Stimulated activated CD8-positive, alpha-beta memory T cell treated with anti-CD3 and anti-CD28 coated beads, Interleukin-7, amount 100 ng/mL, for 24 hours (primary cell): ENCODE data around the gene RDH16.
"Not testable (repeated sequence)": the region's sequence is repeated elsewhere in the genome, so short reads cannot be mapped to it uniquely, and the experiment has no call there.

ENCODE experiments used
- DNase-seq: peaks from one replicate; pipeline ENCODE4 v3.0.0-alpha.2; 2020; ENCODE audit warnings: low read depth

The RDH16 gene

DNA sequence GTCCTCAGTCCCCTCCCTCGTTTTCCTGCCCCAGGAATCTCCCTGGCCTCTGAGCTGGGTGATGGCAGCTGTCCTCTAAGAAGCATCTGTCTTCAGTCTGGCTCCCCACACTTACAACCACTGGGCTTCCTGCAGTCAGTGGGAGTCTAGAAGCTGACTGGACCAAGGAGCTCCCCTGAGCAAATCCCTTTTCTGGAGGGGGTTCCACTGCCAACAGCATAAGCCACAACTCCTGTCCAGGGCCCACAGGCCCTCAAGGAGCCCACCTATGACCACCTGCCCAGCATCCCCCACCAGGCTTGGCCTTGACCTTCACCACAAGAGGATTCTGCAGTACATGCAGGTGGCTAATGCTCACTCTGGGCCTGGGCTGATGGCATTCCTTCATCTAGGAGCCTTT is 4.1 kb downstream of the RDH16 start:
- no peak for DNase-seq

DNA sequence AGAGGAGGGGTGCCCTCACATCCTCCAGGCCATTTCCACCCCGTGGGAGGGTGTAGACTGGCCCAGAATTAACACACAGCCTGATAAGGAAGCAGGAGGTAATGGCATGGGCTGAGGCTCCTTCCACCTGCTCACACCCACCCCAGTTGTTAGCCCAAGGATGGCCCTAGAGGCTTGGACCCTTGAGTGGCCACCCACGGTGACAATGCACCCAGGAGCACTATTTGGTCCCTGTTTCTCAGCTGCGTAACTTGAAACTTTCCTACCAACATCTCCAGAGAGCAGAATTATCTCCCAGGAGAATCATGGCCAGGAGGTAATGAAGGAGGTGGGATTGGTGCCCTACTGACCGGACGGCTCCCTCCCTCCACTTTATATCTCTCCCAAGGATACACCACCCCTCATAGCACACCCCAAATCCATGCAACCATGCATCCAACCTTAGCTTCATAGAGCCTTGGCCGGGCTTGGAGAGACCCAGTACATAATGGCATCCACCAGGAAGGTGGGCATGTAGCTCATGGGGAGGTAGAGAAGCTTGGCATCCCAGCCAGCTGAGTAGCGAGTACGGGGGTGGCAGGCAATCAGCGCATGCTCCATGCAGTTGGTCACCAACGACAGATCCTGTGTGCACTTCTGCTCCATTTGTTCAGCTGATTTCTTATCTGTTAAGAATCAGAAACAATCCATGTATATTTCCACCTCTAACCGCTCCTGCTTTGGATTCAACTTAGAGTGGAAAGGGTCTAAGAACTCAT is 5.6 kb downstream of the RDH16 start:
- no peak for DNase-seq

- no peak for DNase-seq
These were observed 8.5 kb downstream of the RDH16 start for GRCh38 chr12:56948881-56949280.

DNA sequence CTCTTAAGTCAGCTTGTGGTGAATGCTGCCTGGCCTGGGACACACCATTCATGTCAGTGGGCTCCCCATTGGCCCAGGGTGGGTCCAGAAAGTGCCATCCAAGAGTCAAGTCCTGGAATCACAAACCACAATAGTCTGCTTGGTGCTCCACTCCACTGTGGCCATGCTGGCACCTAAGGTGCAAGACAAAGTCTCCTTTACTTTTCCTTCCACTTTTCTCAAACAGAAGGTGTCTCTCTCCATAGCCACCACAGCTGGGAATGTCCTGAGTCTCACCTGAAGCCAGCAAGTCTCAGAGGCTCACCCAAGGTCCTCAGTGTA is 9.0 kb downstream of the RDH16 start:
- DNase-seq, result no peak

GRCh38 chr12:56947633-56948456 is 9.6 kb downstream of the RDH16 start:
- no peak for DNase-seq

DNA sequence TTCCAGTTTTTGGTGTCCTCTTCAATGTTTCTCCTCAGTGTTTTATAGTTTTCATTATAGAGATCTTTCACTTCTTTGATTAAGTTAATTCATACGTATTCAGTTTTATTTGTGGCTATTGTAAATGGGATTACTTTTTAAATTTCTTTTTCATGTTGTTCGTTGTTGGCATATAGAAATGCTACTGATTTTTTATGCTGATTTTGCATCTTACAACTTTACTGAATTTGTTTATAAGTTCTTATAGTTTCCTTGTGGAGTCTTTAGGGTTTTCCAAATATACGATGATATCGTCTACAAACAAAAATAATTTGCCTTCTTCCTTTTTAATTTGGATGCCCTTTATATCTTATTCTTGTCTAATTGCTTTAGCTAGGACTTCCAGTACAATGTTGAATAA is 13.5 kb downstream of the RDH16 start:
- DNase-seq, result no peak

GRCh38 chr12:56943374-56943773 is 14.0 kb downstream of the RDH16 start:
- DNase-seq, result not testable (repeated sequence)

DNA sequence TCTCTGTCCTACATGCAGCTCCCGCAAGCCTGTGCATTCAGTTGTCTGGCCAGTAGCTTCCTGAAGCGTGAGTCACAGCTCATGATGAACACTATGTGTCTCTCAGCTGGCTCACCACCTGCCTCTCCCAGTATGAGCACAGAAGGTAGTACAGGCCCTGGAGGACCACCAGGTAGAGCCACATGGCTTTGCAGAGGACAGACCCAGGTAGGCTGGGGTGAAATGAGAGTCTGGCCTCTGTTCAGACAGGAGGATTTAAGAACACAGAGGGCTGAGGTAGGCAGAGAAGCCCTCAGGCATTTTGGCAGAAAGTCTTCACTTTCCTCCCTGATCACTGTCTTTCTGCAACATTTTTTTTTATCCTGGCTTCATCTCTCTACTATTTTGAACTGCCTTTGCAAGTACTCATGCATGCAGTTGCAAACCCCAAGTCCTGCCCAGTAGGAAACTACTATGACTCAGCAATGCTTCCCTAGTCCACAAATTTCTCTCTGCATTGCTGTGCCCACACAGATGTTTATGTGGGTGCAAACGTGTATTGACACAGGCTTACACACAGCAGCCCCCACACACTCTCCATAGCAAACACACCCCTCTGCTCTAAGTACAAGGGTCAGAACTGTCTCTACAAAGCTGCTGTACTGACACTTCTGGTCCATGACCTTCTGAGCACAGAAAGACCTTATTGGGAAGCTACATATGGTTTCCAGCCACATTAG is 15.9 kb downstream of the RDH16 start:
- no peak for DNase-seq

- not testable (repeated sequence) for DNase-seq
These were observed 16.5 kb downstream of the RDH16 start for GRCh38 chr12:56940942-56941298.

DNA sequence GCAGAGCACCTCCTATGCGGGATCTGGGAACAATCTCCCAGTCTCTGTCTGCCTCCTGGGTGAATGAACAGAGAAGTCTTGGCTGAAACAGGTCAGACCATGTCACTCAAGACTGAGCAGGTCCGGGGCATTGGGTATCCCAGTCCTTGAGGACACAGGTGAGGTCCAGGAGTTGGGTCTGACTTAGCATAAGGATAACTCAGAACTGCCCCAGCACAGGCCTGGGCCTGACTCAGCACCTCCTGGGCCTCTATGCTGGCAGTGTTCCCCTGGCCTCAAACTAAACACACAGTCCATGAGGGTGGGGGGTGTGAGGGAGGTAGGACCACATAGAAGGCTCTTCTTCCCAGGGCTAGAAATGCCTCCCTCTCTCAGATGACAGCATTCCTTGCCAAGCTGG is 21.7 kb downstream of the RDH16 start:
- no peak for DNase-seq

DNA sequence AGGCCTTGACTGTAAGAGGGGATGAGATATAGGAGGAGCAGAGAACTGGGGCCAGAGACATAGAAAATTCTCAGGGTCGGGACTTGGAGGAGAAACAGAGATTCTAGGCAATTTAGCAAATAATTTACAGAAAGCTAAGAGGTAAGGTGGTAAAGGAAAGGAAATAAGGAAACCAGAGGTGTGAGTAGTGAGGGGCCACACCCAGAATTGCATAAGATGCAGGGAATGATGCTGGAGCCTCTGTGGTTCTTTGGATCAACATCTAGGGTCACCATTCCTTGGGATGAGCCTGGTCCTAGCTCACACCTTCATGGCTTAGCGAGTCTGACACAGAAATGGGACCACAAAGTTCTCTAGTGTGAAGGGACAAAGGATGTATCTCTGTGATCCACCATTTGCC is 22.3 kb downstream of the RDH16 start:
- no peak for DNase-seq

GRCh38 chr12:56933826-56934625 is 23.4 kb downstream of the RDH16 start, which contains the start of gene SDR9C7:
TSS of gene SDR9C7 (minus strand) at chr12:56934408. CDS start at chr12:56934261, 147 bp downstream.
- DNase-seq, result no peak

DNA sequence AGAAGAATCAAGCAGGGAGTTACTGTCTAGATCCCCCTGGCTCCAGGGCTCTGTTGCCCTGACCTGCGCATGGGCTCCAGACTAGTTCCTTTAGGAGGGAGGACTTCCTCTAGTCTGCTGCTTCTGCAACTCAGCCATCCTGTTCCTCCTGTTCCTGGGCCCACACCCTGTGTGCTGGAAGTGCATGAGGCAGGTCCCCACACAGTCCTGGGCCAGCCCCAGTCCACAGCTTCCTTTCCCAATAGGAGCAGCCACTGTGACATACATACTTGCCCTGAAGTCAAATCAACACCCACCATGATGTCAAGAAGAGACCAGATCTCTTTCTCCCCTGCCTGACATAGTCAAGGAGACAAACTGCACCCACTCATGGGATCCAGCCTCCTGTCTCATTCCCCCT is 24.5 kb downstream of the RDH16 start:
- no peak for DNase-seq

DNA sequence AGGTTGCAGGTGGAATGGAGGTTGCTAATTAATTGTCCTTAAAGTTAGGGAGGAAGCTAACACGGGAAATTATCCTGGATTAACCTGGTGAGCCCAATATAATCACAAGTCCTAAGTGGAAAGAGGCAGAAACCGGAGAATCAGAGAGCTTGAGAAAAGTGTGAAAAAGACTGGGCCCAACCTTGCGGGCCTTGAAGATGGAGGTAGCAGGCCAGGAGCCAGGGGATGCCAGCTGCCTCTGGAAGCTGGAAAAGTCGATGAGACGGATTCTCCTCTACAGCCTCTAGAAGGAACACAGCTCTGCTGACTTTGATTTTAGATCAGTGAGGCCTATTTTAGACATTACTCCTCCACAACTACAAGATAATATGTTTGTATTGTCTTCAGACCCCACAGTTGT is 25.3 kb downstream of the RDH16 start:
- DNase-seq, result no peak

GRCh38 chr12:56931474-56931978 is 25.9 kb downstream of the RDH16 start:
- no peak for DNase-seq

GRCh38 chr12:56930241-56930640 is 27.2 kb downstream of the RDH16 start:
- DNase-seq, result no peak

- DNase-seq, result no peak
These were observed 27.6 kb downstream of the RDH16 start for GRCh38 chr12:56929780-56930179.

- no peak for DNase-seq
These were observed 29.1 kb downstream of the RDH16 start for GRCh38 chr12:56928262-56928661.

DNA sequence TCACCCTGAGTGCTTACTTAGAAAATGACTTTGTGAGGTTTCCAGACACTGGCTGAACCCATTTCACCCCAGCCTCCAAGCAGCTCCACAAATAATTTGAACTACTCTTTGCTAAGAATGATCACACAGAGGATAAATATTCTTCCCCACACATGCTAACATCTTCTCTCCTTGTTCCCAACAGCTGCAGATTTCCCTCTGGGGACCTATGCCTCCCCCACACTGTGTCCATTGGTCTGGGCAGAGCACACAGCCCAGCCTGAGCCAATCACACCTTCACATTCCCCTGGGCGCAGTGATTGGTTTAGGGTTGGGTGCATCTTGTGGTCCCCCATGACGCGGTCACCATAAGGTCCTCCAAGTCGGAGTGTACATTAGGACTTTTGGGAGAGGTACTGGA is 30.1 kb downstream of the RDH16 start:
- no peak for DNase-seq

DNA sequence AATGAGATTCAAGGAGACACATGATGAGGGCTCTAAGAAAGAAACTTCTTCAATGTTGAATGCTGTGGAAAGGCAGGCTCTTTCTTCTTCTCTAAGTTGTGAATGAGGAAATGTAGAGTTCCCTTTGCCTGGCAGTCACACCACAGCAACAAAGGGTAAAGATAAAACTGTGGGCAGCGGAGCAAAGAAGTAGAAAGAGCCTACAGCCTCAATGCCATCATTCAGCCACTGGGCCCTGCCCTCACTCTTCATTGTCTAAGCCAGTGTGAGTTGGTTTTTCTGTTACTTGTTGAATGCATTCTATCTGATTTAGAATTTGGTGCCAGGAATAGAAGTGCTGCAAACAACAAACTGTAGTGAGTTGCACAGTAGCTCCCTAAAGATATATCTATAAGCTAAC is 35.4 kb downstream of the RDH16 start:
- no peak for DNase-seq

DNA sequence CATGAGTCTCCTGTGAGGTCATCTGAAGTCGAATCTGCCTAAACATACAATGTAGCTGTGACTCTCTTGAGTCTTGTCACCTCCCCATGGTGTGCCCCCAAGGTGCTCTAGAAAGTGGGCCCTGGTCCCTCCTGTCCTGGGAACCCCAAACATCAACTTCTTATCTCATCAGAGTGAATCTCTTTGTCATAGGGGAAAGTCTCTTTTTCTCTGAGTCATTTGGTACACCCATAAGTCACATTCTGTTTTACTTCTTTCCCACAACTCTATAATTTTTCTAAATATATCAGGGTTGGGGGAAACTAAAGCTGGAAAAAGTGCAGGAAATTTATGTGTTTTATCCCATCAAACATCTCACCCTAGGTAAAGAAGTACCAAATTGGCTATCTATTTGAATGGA is 36.1 kb downstream of the RDH16 start:
- no peak for DNase-seq

DNA sequence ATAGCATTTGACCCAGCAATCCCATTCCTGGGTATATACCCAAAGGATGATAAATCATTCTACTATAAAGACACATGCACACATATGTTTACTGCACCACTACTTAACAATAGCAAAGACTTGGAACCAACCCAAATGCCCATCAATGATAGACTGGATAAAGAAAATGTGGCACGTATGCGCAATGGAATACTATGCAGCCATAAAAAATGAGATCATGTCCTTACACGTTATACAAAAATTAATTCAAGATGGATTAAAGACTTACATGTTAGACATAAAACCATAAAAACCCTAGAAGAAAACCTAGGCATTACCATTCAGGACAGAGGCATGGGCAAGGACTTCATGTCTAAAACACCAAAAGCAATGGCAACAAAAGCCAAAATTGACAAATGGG is 39.3 kb downstream of the RDH16 start:
- not testable (repeated sequence) for DNase-seq
